Panc1 (cell line): Measurements from ENCODE around the gene ETHE1. TPM values are rescaled to one million over a fixed set of nuclear protein-coding genes. Genes with fewer than 3 reads are reported as not detected.
A peak's percentile ranks its signal among the peaks of the same experiment; 100 is the strongest.

Experiments
- ATAC-seq: fragments of 200-7000 bp; cut with Tn5 transposase; 2 replicates; pipeline ENCODE4 v1.9.1; 2020; ENCODE audit warnings: mild to moderate bottlenecking, moderate library complexity
- BruUV-seq: library from RNA; stranded (reverse); fragments of 400-500 nt; replicated peaks from 2 replicates; lab custom pipeline; 2021; lab: Mats Ljungman, UMichigan
- CTCF ChIA-PET: fragments of 300-600 bp; sonication (Branson Sonifier 250); formaldehyde crosslinking; loops from one replicate; lab custom pipeline; 2022; ENCODE audit warnings: antibody characterized with exemption; lab: Charles Lee
- POLR2A ChIA-PET: fragments of 300-600 bp; sonication (Branson Sonifier 250); formaldehyde crosslinking; loops from one replicate; lab custom pipeline; 2022; ENCODE audit warnings: antibody characterized with exemption; lab: Charles Lee
- DNase-seq: peaks from one replicate; pipeline ENCODE4 v3.0.0-alpha.2; 2010; ENCODE audit warnings: low read depth, low spot score
- H3K27ac ChIP-seq: 2 replicates; pipeline ENCODE4 v1.5.1; 2011; ENCODE audit warnings: mild to moderate bottlenecking, low read length, inconsistent platforms
- H3K27me3 ChIP-seq: fragments of 200-500 bp; sonication (Bioruptor generic); 2 replicates; pipeline ENCODE4 v1.6.0; 2014; ENCODE audit warnings: low read length, inconsistent platforms; ENCODE audit not compliant: control insufficient read depth, insufficient read depth
- H3K36me3 ChIP-seq: fragments of 200-500 bp; sonication (Bioruptor generic); 2 replicates; pipeline ENCODE4 v1.5.1; 2014; ENCODE audit warnings: inconsistent platforms, mild to moderate bottlenecking, low read length, moderate library complexity; ENCODE audit not compliant: control insufficient read depth, insufficient read depth
- H3K4me1 ChIP-seq: 2 replicates; pipeline ENCODE4 v1.5.1; 2011; ENCODE audit warnings: inconsistent platforms, mild to moderate bottlenecking, low read length, moderate library complexity; ENCODE audit not compliant: control insufficient read depth, insufficient read depth
- H3K4me3 ChIP-seq, 2 experiments: 2 replicates each; pipeline ENCODE4 v1.5.1; 2011 to 2012; ENCODE audit warnings: low read depth in 2 of 2, low read length in 2 of 2, mild to moderate bottlenecking in 2 of 2, inconsistent platforms in 1 of 2, moderate library complexity in 1 of 2
- H3K9me3 ChIP-seq: fragments of 200-500 bp; sonication (Bioruptor generic); 2 replicates; pipeline ENCODE4 v1.5.1; 2014; ENCODE audit warnings: low read depth, mild to moderate bottlenecking, inconsistent platforms, low read length, moderate library complexity; ENCODE audit not compliant: control insufficient read depth, insufficient read depth
- CTCF ChIP-seq: fragments of 450-650 bp; IDR thresholded peaks from 2 replicates; pipeline ENCODE4 v1.5.1; 2017; ENCODE audit warnings: mild to moderate bottlenecking
- POLR2AphosphoS5 ChIP-seq: IDR thresholded peaks from 2 replicates; pipeline ENCODE4 v1.6.1; 2012; ENCODE audit warnings: mild to moderate bottlenecking, low read depth, low read length, moderate library complexity
- REST ChIP-seq, 2 experiments: IDR thresholded peaks; 2 replicates each; pipeline ENCODE4 v1.6.1; 2011 to 2012; ENCODE audit warnings: low read depth in 2 of 2, control low read depth in 1 of 2, low read length in 1 of 2, mild to moderate bottlenecking in 1 of 2, moderate library complexity in 1 of 2; ENCODE audit not compliant: insufficient read depth in 1 of 2
- SIN3A ChIP-seq: IDR thresholded peaks from 2 replicates; pipeline ENCODE4 v1.6.1; 2012; ENCODE audit warnings: low read depth, mild to moderate bottlenecking, low read length, moderate library complexity, borderline replicate concordance; ENCODE audit not compliant: insufficient read depth
- TCF7L2 ChIP-seq: IDR thresholded peaks from 2 replicates; pipeline ENCODE4 v1.6.1; 2011; ENCODE audit warnings: mild to moderate bottlenecking, low read depth, low read length, inconsistent platforms
- in situ Hi-C: cut with HindIII; loops from 2 replicates; pipeline ENCODE4 v1.10.0; 2016; ENCODE audit warnings: low sequenced_read_pairs, low pct_unique_long_range_greater_than_20kb
- intact Hi-C: fragments of 100-400 bp; cut with micrococcal nuclease; formaldehyde crosslinking; loops from one replicate; pipeline ENCODE4 v1.10.0; 2022; ENCODE audit not compliant: unreplicated experiment
- total RNA-seq: library from RNA; stranded (reverse); gene quantifications from one replicate; pipeline ENCODE4 v1.2.1, GENCODE V29; 2021; ENCODE audit not compliant: unreplicated experiment

The ETHE1 gene
- total RNA-seq, 1 experiment from 2014 or later: 15.6 TPM

GRCh38 chr19:43561139-43561970 lies 34.4 kb upstream of the ETHE1 start:
- Histone ChIP-seq H3K36me3 (no peaks in the 10 kb centered on the region), H3K27ac (no peak overlapping the region), H3K4me3 (no peak overlapping the region), H3K9me3 (no peaks in the 10 kb centered on the region), H3K27me3 (no peaks in the 10 kb centered on the region), H3K4me1 (no peaks in the 10 kb centered on the region)
- CTCF ChIA-PET: interaction anchor here (0.6 kb wide), 1 partner anchor 126 kb away, joined by 8 read pairs; no protein-coding TSS in a partner anchor
- intact Hi-C loops (no loop called here), in situ Hi-C loops (no loop called here)
- BruUV-seq: no TSS peak
- DNase-seq (no peak), ATAC-seq (no peak)
- POLR2A ChIA-PET: no interaction called here
- TF ChIP-seq REST (IDR thresholded peaks at IDR 0.05; ENCODE audit: insufficient read depth in 1 of 2, low read depth in 2 of 2, low read length in 1 of 2) (no peak), TCF7L2 (no peak), POLR2AphosphoS5 (no peak), CTCF (no peak), SIN3A (no peak)

- no peaks in the 10 kb centered on the region for H3K4me1 ChIP-seq
- H3K36me3 ChIP-seq: no peaks in the 10 kb centered on the region
- POLR2A ChIA-PET: no interaction called here
- H3K4me3 ChIP-seq: no peak overlapping the region
- TF ChIP-seq TCF7L2: no peak
- TF ChIP-seq POLR2AphosphoS5: no peak
- TF ChIP-seq CTCF: no peak
- no peak for TF ChIP-seq SIN3A
- no peak for TF ChIP-seq REST (IDR thresholded peaks at IDR 0.05; ENCODE audit: insufficient read depth in 1 of 2, low read depth in 2 of 2, low read length in 1 of 2)
- no peak overlapping the region for H3K27ac ChIP-seq
- no peaks in the 10 kb centered on the region for H3K27me3 ChIP-seq
- BruUV-seq: no TSS peak
- in situ Hi-C loops: no loop called here
- DNase-seq (no peak), ATAC-seq (peak; percentile 68)
- H3K9me3 ChIP-seq: no peaks in the 10 kb centered on the region
- CTCF ChIA-PET: interaction anchor here (0.6 kb wide), 1 partner anchor 127 kb away, joined by 8 read pairs; no protein-coding TSS in a partner anchor
- intact Hi-C loops: no loop called here
Observed at GRCh38 chr19:43560687-43561086, 33.7 kb upstream of the ETHE1 start.
